ENCODE results near the gene IFI30.
A peak's percentile ranks its signal among the peaks of the same experiment; 100 is the strongest.

- TF ChIP-seq CTCF (IDR thresholded peaks at IDR 0.05): no peak
- TF ChIP-seq POLR2A (IDR thresholded peaks at IDR 0.05): peak in 1 of 4 donors; percentile 10
These were observed 31.0 kb downstream of the IFI30 start for GRCh38 chr19:18204394-18205199.

Measured in esophagus squamous epithelium (tissue), 4 donors.